HUDEP-2 (cell line): ENCODE results near the gene PRAF2.

Experiments
- DNase-seq, 76 experiments: peaks; one replicate each; lab custom pipeline; 2025; ENCODE audit not compliant: unreplicated experiment in 76 of 76; lab: John Stamatoyannopoulos, UW

Gene PRAF2

GRCh38 chrX:49043987-49044281 lies 29.9 kb downstream of the PRAF2 start:
- no peak for DNase-seq

- peak in 75 of 76 experiments; percentile 15 to 97 (median 93) for DNase-seq
Measured at GRCh38 chrX:49043220-49043986, 30.4 kb downstream of the PRAF2 start, which contains the start of gene TFE3. TSS of gene TFE3 (minus strand) at chrX:49043357. CDS start at chrX:49043226, 131 bp downstream.

GRCh38 chrX:49042581-49043219 lies 31.1 kb downstream of the PRAF2 start:
- peak in 1 of 76 experiments; percentile 5 for DNase-seq

GRCh38 chrX:49041744-49042580 lies 31.8 kb downstream of the PRAF2 start:
- no peak for DNase-seq

GRCh38 chrX:49040376-49040955 lies 33.3 kb downstream of the PRAF2 start:
- no peak for DNase-seq

GRCh38 chrX:49039598-49040375 lies 34.0 kb downstream of the PRAF2 start:
- peak in 47 of 76 experiments; percentile 0 to 60 (median 28) for DNase-seq

- no peak for DNase-seq
Measured at GRCh38 chrX:49037883-49038475, 35.8 kb downstream of the PRAF2 start.

- DNase-seq, result no peak
Measured at GRCh38 chrX:49030283-49030682, 43.5 kb downstream of the PRAF2 start.

GRCh38 chrX:49029876-49030275 lies 43.9 kb downstream of the PRAF2 start:
- no peak for DNase-seq
